Measurements from ENCODE around the gene NPC1L1. TPM values are rescaled to one million over a fixed set of nuclear protein-coding genes. Genes with fewer than 3 reads are reported as not detected.

The NPC1L1 gene
- total RNA-seq, 4 donors from 2014 or later: 0.66 to 0.70 (median 0.67) TPM; not detected in 1

DNA sequence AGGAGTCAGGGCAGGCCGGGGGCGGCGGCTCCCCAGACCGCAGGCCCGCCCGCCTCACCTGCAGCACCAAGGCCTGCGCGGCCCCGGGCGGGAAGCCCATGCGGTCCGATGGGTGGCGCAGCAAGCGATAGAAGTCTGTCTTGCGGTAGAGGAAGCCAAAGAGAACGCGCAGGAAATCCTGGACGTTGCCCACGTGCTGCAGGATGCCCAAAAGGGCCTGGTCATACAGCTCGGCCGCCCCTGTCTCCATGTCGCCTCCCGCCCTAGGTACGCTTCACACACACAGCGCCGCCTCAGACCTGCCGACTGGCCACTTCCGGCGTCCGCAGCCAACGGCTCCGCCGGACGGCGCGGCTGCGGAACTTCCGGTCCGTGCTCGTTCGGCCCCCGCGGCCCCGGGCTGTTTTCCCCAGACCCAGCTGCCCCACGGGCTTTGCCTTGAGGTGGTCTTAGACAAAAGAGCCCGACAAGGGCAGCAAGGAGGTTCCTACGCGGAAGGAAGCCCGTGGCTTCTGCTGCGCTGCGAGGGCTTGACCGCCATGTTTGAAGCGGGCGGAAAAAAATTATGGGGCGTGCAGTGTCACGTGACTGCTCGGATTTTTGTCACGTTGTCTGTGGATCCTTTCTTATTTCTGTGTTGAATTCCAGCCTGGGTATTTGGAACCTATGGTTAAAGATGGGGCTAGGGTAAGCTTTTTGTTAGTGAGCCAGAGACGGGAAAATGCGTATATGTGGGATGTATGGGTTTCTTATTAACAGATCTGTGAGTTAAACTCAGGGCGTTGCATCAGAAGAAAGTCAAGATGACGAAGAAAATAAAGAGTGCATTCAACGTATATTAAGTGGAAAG is 50.6 kb downstream of the NPC1L1 start, which contains the start of gene NUDCD3:
Gene NUDCD3 (minus strand): TSS at position 308 of the 850 bp plus-strand sequence. CDS start 58 bp downstream, at position 250.
- TF ChIP-seq POLR2A (IDR thresholded peaks at IDR 0.05) (peak; percentile 36 to 47), CTCF (IDR thresholded peaks at IDR 0.05) (peak in 1 of 6 experiments; percentile 1)
- Histone ChIP-seq H3K36me3 (no peaks in the 10 kb centered on the region), H3K9me3 (no peaks in the 10 kb centered on the region), H3K27me3 (no peaks in the 10 kb centered on the region), H3K4me1 (peaks cover 0 to 23% (median 7%) of the 10 kb centered on the region in 4 donors), H3K4me3 (peak within 1 kb of the TSS; percentile 86 to 98 (median 88)), H3K27ac (peak within 1 kb of the TSS; percentile 92 to 98 (median 96))
- peak; percentile 83 to 92 (median 92) for DNase-seq

GRCh38 chr7:44489955-44490350 is 51.2 kb downstream of the NPC1L1 start:
- Histone ChIP-seq H3K9me3 (no peaks in the 10 kb centered on the region), H3K27ac (peak overlapping the region; percentile 92 to 98 (median 96)), H3K4me1 (peaks cover 0 to 23% (median 7%) of the 10 kb centered on the region in 4 donors), H3K27me3 (no peaks in the 10 kb centered on the region), H3K36me3 (peaks cover 0 to 1% (median 0%) of the 10 kb centered on the region in 3 donors), H3K4me3 (peak overlapping the region; percentile 86 to 98 (median 88))
- TF ChIP-seq CTCF (IDR thresholded peaks at IDR 0.05) (no peak), POLR2A (IDR thresholded peaks at IDR 0.05) (no peak)
- peak in 2 of 3 donors; percentile 44 to 66 for DNase-seq

DNA sequence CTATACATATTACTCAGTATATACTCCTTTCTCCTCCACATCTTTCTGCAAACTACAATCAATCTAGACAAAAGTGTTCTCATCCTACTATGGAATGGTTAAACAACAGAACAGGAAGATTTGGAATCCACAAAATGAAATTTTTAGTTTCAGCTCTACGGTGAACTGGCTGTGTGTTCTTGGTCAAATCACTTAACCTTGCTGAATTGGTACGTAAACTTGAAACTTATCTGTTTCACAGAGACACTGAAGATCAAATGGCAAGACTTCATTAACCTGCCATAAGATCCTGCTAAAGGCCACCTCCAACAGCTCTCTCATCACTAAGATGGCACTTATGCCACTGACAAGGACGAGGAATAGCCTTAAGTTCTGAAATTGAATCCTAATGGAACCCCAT is 52.2 kb downstream of the NPC1L1 start:
- Histone ChIP-seq H3K4me1 (peaks cover 0 to 23% (median 7%) of the 10 kb centered on the region in 4 donors), H3K9me3 (no peaks in the 10 kb centered on the region), H3K27ac (no peak overlapping the region), H3K4me3 (peak overlapping the region in 2 of 4 donors; percentile 89 to 98), H3K36me3 (peaks cover 0 to 11% (median 0%) of the 10 kb centered on the region in 3 donors), H3K27me3 (no peaks in the 10 kb centered on the region)
- TF ChIP-seq CTCF (IDR thresholded peaks at IDR 0.05) (no peak), POLR2A (IDR thresholded peaks at IDR 0.05) (no peak)
- DNase-seq: no peak

GRCh38 chr7:44486693-44487092 is 54.4 kb downstream of the NPC1L1 start:
- DNase-seq: no peak
- Histone ChIP-seq H3K9me3 (no peaks in the 10 kb centered on the region), H3K36me3 (peaks cover 0 to 34% (median 0%) of the 10 kb centered on the region in 3 donors), H3K4me1 (peaks cover 0 to 23% (median 7%) of the 10 kb centered on the region in 4 donors), H3K4me3 (no peak overlapping the region), H3K27me3 (no peaks in the 10 kb centered on the region), H3K27ac (no peak overlapping the region)
- no peak for TF ChIP-seq POLR2A (IDR thresholded peaks at IDR 0.05)
- peak in 2 of 6 experiments; percentile 10 to 25 for TF ChIP-seq CTCF (IDR thresholded peaks at IDR 0.05)

DNA sequence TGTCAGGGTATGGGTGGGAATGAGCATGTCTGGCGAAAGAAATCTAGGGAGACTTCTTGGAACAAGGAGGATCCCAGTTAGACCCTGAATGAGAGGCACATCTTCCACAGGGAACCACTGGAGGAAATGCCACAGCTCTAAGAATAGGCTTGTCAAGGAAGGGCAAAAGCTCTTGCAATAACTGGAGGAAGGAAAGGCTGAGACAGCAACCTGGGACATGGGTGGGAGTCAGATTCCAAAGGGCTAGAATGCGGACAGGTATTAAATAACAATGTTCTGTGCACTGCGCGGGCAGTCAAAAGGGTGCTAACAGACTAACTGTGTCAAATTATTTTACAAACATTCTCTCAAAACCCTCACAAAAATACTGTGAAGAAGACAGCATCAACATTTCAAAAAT is 55.1 kb downstream of the NPC1L1 start:
- no peaks in the 10 kb centered on the region for H3K9me3 ChIP-seq
- TF ChIP-seq CTCF (IDR thresholded peaks at IDR 0.05) (no peak), POLR2A (IDR thresholded peaks at IDR 0.05) (no peak)
- no peak for DNase-seq
- H3K27ac ChIP-seq: no peak overlapping the region
- no peak overlapping the region for H3K4me3 ChIP-seq
- peaks cover 0 to 41% (median 0%) of the 10 kb centered on the region in 3 donors for H3K36me3 ChIP-seq
- peaks cover 0 to 23% (median 7%) of the 10 kb centered on the region in 4 donors for H3K4me1 ChIP-seq
- H3K27me3 ChIP-seq: no peaks in the 10 kb centered on the region
